ENCODE data around the gene KLRK1. TPM values are rescaled to one million over a fixed set of nuclear protein-coding genes. Genes with fewer than 3 reads are reported as not detected.
"Not testable (repeated sequence)": the region's sequence is repeated elsewhere in the genome, so short reads cannot be mapped to it uniquely, and the experiment has no call there.

KLRK1 gene
- total RNA-seq, 1 experiment from 2014 or later: not detected

- DNase-seq; H3K9me3 ChIP-seq (replicated peaks); H3K4me3 ChIP-seq; H3K27me3 ChIP-seq; H3K36me3 ChIP-seq; H3K27ac ChIP-seq: not testable (repeated sequence)
- H3K4me1 ChIP-seq: peaks cover 19% of the 10 kb centered on the region
Observed at GRCh38 chr12:10396176-10396575, 6.3 kb upstream of the KLRK1 start.

GRCh38 chr12:10395390-10395998, 5.7 kb upstream of the KLRK1 start:
- peak overlapping the region; percentile 22; the same call in 1 of the 2 replicates for H3K27ac ChIP-seq
- H3K4me3 ChIP-seq: no peak overlapping the region
- no peaks in the 10 kb centered on the region for H3K36me3 ChIP-seq
- peak; percentile 51 to 77 for DNase-seq
- H3K4me1 ChIP-seq: peaks cover 19% of the 10 kb centered on the region
- H3K9me3 ChIP-seq (replicated peaks): no peaks in the 10 kb centered on the region
- H3K27me3 ChIP-seq: no peaks in the 10 kb centered on the region

GRCh38 chr12:10394531-10395152, 4.8 kb upstream of the KLRK1 start:
- H3K27me3 ChIP-seq; H3K27ac ChIP-seq; H3K9me3 ChIP-seq (replicated peaks); H3K36me3 ChIP-seq; H3K4me3 ChIP-seq: not testable (repeated sequence)
- peak in 1 of 2 experiments; percentile 8 for DNase-seq
- H3K4me1 ChIP-seq: peaks cover 19% of the 10 kb centered on the region

GRCh38 chr12:10393291-10393690, 3.5 kb upstream of the KLRK1 start:
- H3K36me3 ChIP-seq: no peaks in the 10 kb centered on the region
- DNase-seq: no peak
- no peak overlapping the region for H3K4me3 ChIP-seq
- no peaks in the 10 kb centered on the region for H3K27me3 ChIP-seq
- H3K27ac ChIP-seq: no peak overlapping the region
- H3K9me3 ChIP-seq (replicated peaks): no peaks in the 10 kb centered on the region
- peaks cover 19% of the 10 kb centered on the region for H3K4me1 ChIP-seq

- DNase-seq: peak; percentile 66 to 85
Observed at GRCh38 chr12:10392394-10392930, 2.6 kb upstream of the KLRK1 start.

GRCh38 chr12:10390991-10391390, 1.1 kb upstream of the KLRK1 start:
- H3K27me3 ChIP-seq; H3K36me3 ChIP-seq; H3K9me3 ChIP-seq (replicated peaks); H3K27ac ChIP-seq; DNase-seq; H3K4me3 ChIP-seq: not testable (repeated sequence)
- peaks cover 19% of the 10 kb centered on the region for H3K4me1 ChIP-seq

More at GRCh38 chr12:10392394-10392930, 2.6 kb upstream of the KLRK1 start:
- no peaks in the 10 kb centered on the region for H3K36me3 ChIP-seq
- H3K27ac ChIP-seq: no peak overlapping the region
- H3K4me1 ChIP-seq: peaks cover 19% of the 10 kb centered on the region
- H3K27me3 ChIP-seq: no peaks in the 10 kb centered on the region
- H3K4me3 ChIP-seq: no peak overlapping the region
- H3K9me3 ChIP-seq (replicated peaks): no peaks in the 10 kb centered on the region

- Histone ChIP-seq H3K4me3 (no peak overlapping the region), H3K4me1 (peaks cover 12% of the 10 kb centered on the region; the same call in 1 of the 2 replicates), H3K36me3 (no peaks in the 10 kb centered on the region), H3K9me3 (replicated peaks) (no peaks in the 10 kb centered on the region), H3K27me3 (no peaks in the 10 kb centered on the region), H3K27ac (no peak overlapping the region)
- no peak for DNase-seq
Observed at GRCh38 chr12:10388624-10389413, 1.0 kb downstream of the KLRK1 start.

- H3K36me3 ChIP-seq; H3K4me3 ChIP-seq; H3K27me3 ChIP-seq; H3K27ac ChIP-seq; DNase-seq; H3K4me1 ChIP-seq; H3K9me3 ChIP-seq (replicated peaks): not testable (repeated sequence)
Observed at GRCh38 chr12:10387498-10387897, 2.3 kb downstream of the KLRK1 start.

- Histone ChIP-seq H3K36me3 (no peaks in the 10 kb centered on the region), H3K27ac (no peak overlapping the region), H3K27me3 (no peaks in the 10 kb centered on the region), H3K9me3 (replicated peaks) (no peaks in the 10 kb centered on the region), H3K4me3 (no peak overlapping the region), H3K4me1 (peaks cover under 1% of the 10 kb centered on the region; the same call in 1 of the 2 replicates)
- no peak for DNase-seq
Observed at GRCh38 chr12:10386857-10387256, 3.0 kb downstream of the KLRK1 start.

- Histone ChIP-seq H3K4me1 (no peaks in the 10 kb centered on the region), H3K4me3 (no peak overlapping the region), H3K9me3 (replicated peaks) (no peaks in the 10 kb centered on the region), H3K27me3 (no peaks in the 10 kb centered on the region), H3K36me3 (no peaks in the 10 kb centered on the region), H3K27ac (no peak overlapping the region)
- no peak for DNase-seq
Observed at GRCh38 chr12:10385166-10385613, 4.7 kb downstream of the KLRK1 start.

GRCh38 chr12:10384191-10384590, 5.7 kb downstream of the KLRK1 start:
- H3K27me3 ChIP-seq: no peaks in the 10 kb centered on the region
- no peak overlapping the region for H3K27ac ChIP-seq
- no peaks in the 10 kb centered on the region for H3K36me3 ChIP-seq
- no peak for DNase-seq
- no peak overlapping the region for H3K4me3 ChIP-seq
- no peaks in the 10 kb centered on the region for H3K9me3 ChIP-seq (replicated peaks)
- no peaks in the 10 kb centered on the region for H3K4me1 ChIP-seq

- no peak overlapping the region for H3K4me3 ChIP-seq
- no peak for DNase-seq
- H3K4me1 ChIP-seq: no peaks in the 10 kb centered on the region
- no peak overlapping the region for H3K27ac ChIP-seq
- H3K27me3 ChIP-seq: no peaks in the 10 kb centered on the region
- no peaks in the 10 kb centered on the region for H3K36me3 ChIP-seq
- H3K9me3 ChIP-seq (replicated peaks): no peaks in the 10 kb centered on the region
Observed at GRCh38 chr12:10381928-10382628, 7.8 kb downstream of the KLRK1 start.

- not testable (repeated sequence) for H3K27ac ChIP-seq; H3K36me3 ChIP-seq; H3K9me3 ChIP-seq (replicated peaks); DNase-seq; H3K27me3 ChIP-seq; H3K4me1 ChIP-seq; H3K4me3 ChIP-seq
Observed at GRCh38 chr12:10378737-10379136, 11.1 kb downstream of the KLRK1 start.

- no peak for DNase-seq
- H3K27me3 ChIP-seq: no peaks in the 10 kb centered on the region
- H3K4me3 ChIP-seq: no peak overlapping the region
- H3K4me1 ChIP-seq: no peaks in the 10 kb centered on the region
- H3K36me3 ChIP-seq: no peaks in the 10 kb centered on the region
- no peak overlapping the region for H3K27ac ChIP-seq
- H3K9me3 ChIP-seq (replicated peaks): no peaks in the 10 kb centered on the region
Observed at GRCh38 chr12:10374624-10375018, 15.2 kb downstream of the KLRK1 start.
